ENCODE results near the gene SEMA5A.
A peak's percentile ranks its signal among the peaks of the same experiment; 100 is the strongest.

Gene SEMA5A

GRCh38 chr5:9288234-9288633 is 257.6 kb downstream of the SEMA5A start:
- DNase-seq = peak in 27 of 58 donors; percentile 3 to 57 (median 22)

GRCh38 chr5:9284781-9285307 is 261.0 kb downstream of the SEMA5A start:
- DNase-seq = peak in 1 of 58 donors; percentile 14

GRCh38 chr5:9284272-9284671 is 261.6 kb downstream of the SEMA5A start:
- DNase-seq = no peak

- no peak for DNase-seq
Measured at GRCh38 chr5:9283473-9283872, 262.4 kb downstream of the SEMA5A start.

- DNase-seq = no peak
Measured at GRCh38 chr5:9283021-9283420, 262.9 kb downstream of the SEMA5A start.

GRCh38 chr5:9282211-9282610 is 263.7 kb downstream of the SEMA5A start:
- DNase-seq = no peak

- DNase-seq = no peak
Measured at GRCh38 chr5:9279774-9280173, 266.1 kb downstream of the SEMA5A start.

- no peak for DNase-seq
Measured at GRCh38 chr5:9278921-9279603, 266.8 kb downstream of the SEMA5A start.

- DNase-seq = no peak
Measured at GRCh38 chr5:9269014-9269413, 276.9 kb downstream of the SEMA5A start.

- no peak for DNase-seq
Measured at GRCh38 chr5:9268226-9268625, 277.6 kb downstream of the SEMA5A start.

GRCh38 chr5:9265441-9266287 is 280.2 kb downstream of the SEMA5A start:
- DNase-seq = no peak

- DNase-seq = no peak
Measured at GRCh38 chr5:9264301-9264700, 281.6 kb downstream of the SEMA5A start.

- no peak for DNase-seq
Measured at GRCh38 chr5:9263656-9264055, 282.2 kb downstream of the SEMA5A start.

- DNase-seq = no peak
Measured at GRCh38 chr5:9251379-9251980, 294.4 kb downstream of the SEMA5A start.

- no peak for DNase-seq
Measured at GRCh38 chr5:9249231-9249630, 296.6 kb downstream of the SEMA5A start.

- DNase-seq = peak in 1 of 58 donors; percentile 4
Measured at GRCh38 chr5:9245071-9245470, 300.8 kb downstream of the SEMA5A start.

GRCh38 chr5:9244417-9244816 is 301.5 kb downstream of the SEMA5A start:
- DNase-seq = no peak

- peak in 1 of 58 donors; percentile 4 for DNase-seq
Measured at GRCh38 chr5:9241479-9242305, 304.2 kb downstream of the SEMA5A start.

GRCh38 chr5:9240431-9240830 is 305.4 kb downstream of the SEMA5A start:
- no peak for DNase-seq

- no peak for DNase-seq
Measured at GRCh38 chr5:9239626-9240025, 306.2 kb downstream of the SEMA5A start.

GRCh38 chr5:9239071-9239470 is 306.8 kb downstream of the SEMA5A start:
- DNase-seq = no peak
